Measurements from ENCODE around the gene DHX34.

DNA sequence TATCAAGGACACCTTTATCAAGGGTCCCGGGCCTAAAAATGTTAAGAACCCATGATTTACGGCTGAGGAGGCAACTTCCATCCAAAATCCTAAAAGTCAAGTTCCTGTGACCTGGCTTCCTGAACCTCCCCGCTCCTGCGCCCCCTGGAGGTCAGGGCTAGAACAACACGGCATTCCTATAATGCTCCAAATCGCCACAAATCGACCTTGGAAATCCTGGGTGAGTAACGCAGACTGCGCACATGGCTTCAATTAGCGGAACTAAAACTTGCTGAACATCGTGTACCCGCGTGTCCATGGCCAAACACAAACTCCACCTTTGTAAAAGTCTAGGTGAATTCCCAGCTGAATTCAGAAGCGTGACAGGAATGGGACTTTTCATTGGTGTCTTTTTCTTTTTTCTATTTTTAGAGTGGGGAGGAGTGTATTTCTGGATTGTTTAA lies 43.8 kb upstream of the DHX34 start:
- TF ChIP-seq, protein P1, sequence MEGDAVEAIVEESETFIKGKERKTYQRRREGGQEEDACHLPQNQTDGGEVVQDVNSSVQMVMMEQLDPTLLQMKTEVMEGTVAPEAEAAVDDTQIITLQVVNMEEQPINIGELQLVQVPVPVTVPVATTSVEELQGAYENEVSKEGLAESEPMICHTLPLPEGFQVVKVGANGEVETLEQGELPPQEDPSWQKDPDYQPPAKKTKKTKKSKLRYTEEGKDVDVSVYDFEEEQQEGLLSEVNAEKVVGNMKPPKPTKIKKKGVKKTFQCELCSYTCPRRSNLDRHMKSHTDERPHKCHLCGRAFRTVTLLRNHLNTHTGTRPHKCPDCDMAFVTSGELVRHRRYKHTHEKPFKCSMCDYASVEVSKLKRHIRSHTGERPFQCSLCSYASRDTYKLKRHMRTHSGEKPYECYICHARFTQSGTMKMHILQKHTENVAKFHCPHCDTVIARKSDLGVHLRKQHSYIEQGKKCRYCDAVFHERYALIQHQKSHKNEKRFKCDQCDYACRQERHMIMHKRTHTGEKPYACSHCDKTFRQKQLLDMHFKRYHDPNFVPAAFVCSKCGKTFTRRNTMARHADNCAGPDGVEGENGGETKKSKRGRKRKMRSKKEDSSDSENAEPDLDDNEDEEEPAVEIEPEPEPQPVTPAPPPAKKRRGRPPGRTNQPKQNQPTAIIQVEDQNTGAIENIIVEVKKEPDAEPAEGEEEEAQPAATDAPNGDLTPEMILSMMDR (IDR thresholded peaks at IDR 0.05; ENCODE audit: low read depth, low read length, missing input control) = peak; percentile 95
- peak; percentile 31 for TF ChIP-seq YY1 (IDR thresholded peaks at IDR 0.05)
- peak; percentile 52 to 67 for TF ChIP-seq HNF4A (conservative IDR thresholded peaks at IDR 0.05)
